Nephron (organoid): ENCODE results near the gene SPPL3.

ENCODE experiments used
- H3K27ac Mint-ChIP-seq, 3 experiments: 2 replicates each; pipeline ENCODE4 v1.8.0; 2020; ENCODE audit warnings: mixed read lengths in 3 of 3, mild to moderate bottlenecking in 2 of 3, moderate library complexity in 1 of 3
- H3K27me3 Mint-ChIP-seq: 2 replicates; pipeline ENCODE4 v1.8.0; 2021; ENCODE audit warnings: low read depth, mild to moderate bottlenecking, moderate library complexity, mixed read lengths
- H3K36me3 Mint-ChIP-seq: 2 replicates; pipeline ENCODE4 v1.8.0; 2020; ENCODE audit warnings: low read depth, mixed read lengths
- H3K4me1 Mint-ChIP-seq: 2 replicates; pipeline ENCODE4 v1.8.0; 2020; ENCODE audit warnings: mixed read lengths
- H3K4me3 Mint-ChIP-seq, 3 experiments: 2 replicates each; pipeline ENCODE4 v1.8.0; 2020; ENCODE audit warnings: mild to moderate bottlenecking in 3 of 3, mixed read lengths in 3 of 3, moderate library complexity in 2 of 3
- H3K9me3 Mint-ChIP-seq: 2 replicates; pipeline ENCODE4 v1.8.0; 2020; ENCODE audit warnings: mixed read lengths
- CTCF ChIP-seq, 3 experiments: fragments of 200-600 bp; sonication (generic); IDR thresholded peaks; one replicate each; pipeline ENCODE4 v1.5.0; 2021; ENCODE audit warnings: antibody characterized with exemption in 3 of 3; ENCODE audit not compliant: unreplicated experiment in 3 of 3

The SPPL3 gene

GRCh38 chr12:120856980-120857379 lies 47.2 kb downstream of the SPPL3 start:
- Mint-ChIP-seq H3K27me3 (no peaks in the 10 kb centered on the region), H3K4me3 (no peak overlapping the region), H3K9me3 (peaks cover 19% of the 10 kb centered on the region), H3K27ac (no peak overlapping the region), H3K4me1 (peaks cover 5% of the 10 kb centered on the region), H3K36me3 (peaks cover 43% of the 10 kb centered on the region)
- TF ChIP-seq CTCF (IDR thresholded peaks at IDR 0.05; ENCODE audit: unreplicated experiment in 3 of 3), result no peak

DNA sequence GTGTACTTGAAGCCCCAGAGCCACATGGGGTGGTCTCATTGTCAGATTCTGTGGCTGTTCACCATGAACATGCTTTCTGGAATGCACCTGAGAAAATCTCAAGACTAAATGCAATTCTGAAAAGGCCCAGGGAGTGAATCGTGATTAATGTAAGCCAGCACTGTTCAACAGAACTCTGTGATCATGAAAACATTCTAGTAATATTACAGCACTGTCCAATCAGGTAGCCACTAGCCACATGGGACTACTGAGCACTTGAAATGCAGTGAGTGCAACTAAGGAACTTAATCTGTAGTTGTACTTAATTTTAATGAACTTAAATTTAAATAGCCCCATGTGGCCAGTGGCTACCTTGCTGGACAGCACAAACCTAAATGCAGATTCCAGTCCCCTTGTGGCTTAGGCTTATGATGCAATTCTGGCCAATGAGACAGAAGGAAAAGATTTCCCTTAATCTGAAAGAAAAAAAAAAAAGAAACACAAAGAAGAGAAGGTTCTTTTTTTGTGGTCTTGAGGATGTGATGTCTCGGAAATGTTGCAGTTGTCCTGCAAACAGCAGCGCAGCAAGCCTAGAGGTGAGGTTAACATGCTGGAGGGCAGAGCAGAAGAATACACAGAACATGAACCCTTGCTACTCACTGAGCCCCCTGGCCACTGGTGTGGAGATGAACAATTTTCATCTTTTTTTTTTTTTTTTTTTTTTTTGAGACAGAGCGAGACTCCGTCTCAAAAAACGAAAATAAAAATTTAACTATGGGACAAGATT lies 48.2 kb downstream of the SPPL3 start:
- peaks cover 7% of the 10 kb centered on the region for H3K4me1 Mint-ChIP-seq
- H3K9me3 Mint-ChIP-seq, result peaks cover 19% of the 10 kb centered on the region
- H3K4me3 Mint-ChIP-seq, result no peak overlapping the region
- no peaks in the 10 kb centered on the region for H3K27me3 Mint-ChIP-seq
- H3K36me3 Mint-ChIP-seq, result peaks cover 35% of the 10 kb centered on the region
- TF ChIP-seq CTCF (IDR thresholded peaks at IDR 0.05; ENCODE audit: unreplicated experiment in 3 of 3), result no peak
- no peak overlapping the region for H3K27ac Mint-ChIP-seq

- Mint-ChIP-seq H3K36me3 (peaks cover 26% of the 10 kb centered on the region), H3K27ac (peak overlapping the region in 1 of 3 experiments; percentile 16), H3K27me3 (no peaks in the 10 kb centered on the region), H3K4me3 (no peak overlapping the region), H3K4me1 (peaks cover 19% of the 10 kb centered on the region), H3K9me3 (peaks cover 14% of the 10 kb centered on the region)
- TF ChIP-seq CTCF (IDR thresholded peaks at IDR 0.05; ENCODE audit: unreplicated experiment in 3 of 3), result no peak
Observed at GRCh38 chr12:120854804-120855203, 49.4 kb downstream of the SPPL3 start.

DNA sequence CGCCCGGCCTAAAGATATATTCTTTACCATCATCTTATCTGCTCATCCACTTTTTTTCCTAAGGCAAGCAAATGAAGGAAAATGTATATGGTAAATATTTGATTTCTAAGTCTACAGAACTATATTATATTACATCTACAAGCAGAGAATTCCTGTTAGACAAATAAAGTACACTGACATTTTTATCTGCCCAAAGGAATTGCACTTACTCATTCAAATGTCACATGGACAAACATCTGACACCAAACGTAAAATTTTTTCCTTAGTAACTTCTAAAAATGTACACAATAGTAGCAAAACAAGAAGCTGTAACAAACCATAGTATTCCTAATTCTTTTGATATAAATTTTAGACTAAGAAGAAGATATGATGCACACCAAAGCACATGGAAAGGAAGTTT lies 51.0 kb downstream of the SPPL3 start:
- Mint-ChIP-seq H3K27me3 (no peaks in the 10 kb centered on the region), H3K36me3 (peaks cover 14% of the 10 kb centered on the region), H3K4me3 (no peak overlapping the region), H3K27ac (no peak overlapping the region), H3K9me3 (peaks cover 6% of the 10 kb centered on the region), H3K4me1 (peaks cover 21% of the 10 kb centered on the region)
- no peak for TF ChIP-seq CTCF (IDR thresholded peaks at IDR 0.05; ENCODE audit: unreplicated experiment in 3 of 3)

GRCh38 chr12:120851944-120852343 lies 52.2 kb downstream of the SPPL3 start:
- H3K4me3 Mint-ChIP-seq, result no peak overlapping the region
- peaks cover 5% of the 10 kb centered on the region for H3K36me3 Mint-ChIP-seq
- TF ChIP-seq CTCF (IDR thresholded peaks at IDR 0.05; ENCODE audit: unreplicated experiment in 3 of 3), result no peak
- H3K27me3 Mint-ChIP-seq, result no peaks in the 10 kb centered on the region
- peaks cover 23% of the 10 kb centered on the region for H3K4me1 Mint-ChIP-seq
- peaks cover 3% of the 10 kb centered on the region for H3K9me3 Mint-ChIP-seq
- H3K27ac Mint-ChIP-seq, result no peak overlapping the region

DNA sequence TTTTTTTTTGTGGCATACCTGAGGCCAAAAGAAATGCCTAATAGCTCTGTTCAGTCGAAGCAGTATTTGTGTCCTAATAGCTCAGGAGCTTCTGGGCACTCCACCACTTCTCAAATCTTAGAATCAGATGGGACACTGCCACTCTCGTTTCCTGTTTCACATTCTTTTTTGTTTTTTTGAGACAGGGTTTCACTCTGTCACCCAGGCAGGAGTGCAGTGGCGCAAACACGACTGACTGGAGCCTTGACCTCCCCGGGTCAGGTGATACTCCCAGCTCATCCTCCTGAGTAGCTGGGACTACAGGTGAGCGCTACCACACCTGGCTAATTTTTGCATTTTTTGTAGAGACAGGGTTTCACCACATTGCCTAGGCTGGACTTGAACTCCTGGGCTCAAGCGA lies 52.7 kb downstream of the SPPL3 start:
- H3K4me1 Mint-ChIP-seq, result peaks cover 26% of the 10 kb centered on the region
- TF ChIP-seq CTCF (IDR thresholded peaks at IDR 0.05; ENCODE audit: unreplicated experiment in 3 of 3), result no peak
- H3K27me3 Mint-ChIP-seq, result no peaks in the 10 kb centered on the region
- H3K9me3 Mint-ChIP-seq, result no peaks in the 10 kb centered on the region
- no peak overlapping the region for H3K27ac Mint-ChIP-seq
- no peak overlapping the region for H3K4me3 Mint-ChIP-seq
- H3K36me3 Mint-ChIP-seq, result no peaks in the 10 kb centered on the region
